Stromal cell of bone marrow (primary cell): ENCODE results near the gene DAB2IP.
"Not testable (repeated sequence)": the region's sequence is repeated elsewhere in the genome, so short reads cannot be mapped to it uniquely, and the experiment has no call there.

Experiments
- DNase-seq: peaks from one replicate; pipeline ENCODE4 v3.0.0-alpha.2; 2012; ENCODE audit warnings: low read depth

The DAB2IP gene

GRCh38 chr9:121776739-121777637, 125.6 kb downstream of the DAB2IP start:
- DNase-seq, result no peak

- no peak for DNase-seq
These were observed 127.1 kb downstream of the DAB2IP start for GRCh38 chr9:121778252-121779225.

- no peak for DNase-seq
These were observed 128.1 kb downstream of the DAB2IP start for GRCh38 chr9:121779381-121780117.

GRCh38 chr9:121780177-121781040, 129.0 kb downstream of the DAB2IP start:
- no peak for DNase-seq

GRCh38 chr9:121781145-121781548, 129.7 kb downstream of the DAB2IP start:
- DNase-seq, result no peak

GRCh38 chr9:121781701-121782464, 130.4 kb downstream of the DAB2IP start:
- DNase-seq, result no peak

- DNase-seq, result no peak
These were observed 131.2 kb downstream of the DAB2IP start for GRCh38 chr9:121782514-121783110.

GRCh38 chr9:121783111-121783510, 131.7 kb downstream of the DAB2IP start:
- DNase-seq, result no peak

GRCh38 chr9:121783521-121784507, 132.4 kb downstream of the DAB2IP start:
- DNase-seq, result no peak

- DNase-seq, result no peak
These were observed 133.4 kb downstream of the DAB2IP start for GRCh38 chr9:121784731-121785411.

- no peak for DNase-seq
These were observed 134.5 kb downstream of the DAB2IP start for GRCh38 chr9:121785673-121786542.

- no peak for DNase-seq
These were observed 135.1 kb downstream of the DAB2IP start for GRCh38 chr9:121786543-121786948.

- DNase-seq, result no peak
These were observed 135.6 kb downstream of the DAB2IP start for GRCh38 chr9:121786998-121787422.

GRCh38 chr9:121788686-121789366, 137.4 kb downstream of the DAB2IP start:
- DNase-seq, result no peak

GRCh38 chr9:121790841-121791240, 139.4 kb downstream of the DAB2IP start:
- no peak for DNase-seq

- not testable (repeated sequence) for DNase-seq
These were observed 141.0 kb downstream of the DAB2IP start for GRCh38 chr9:121792476-121792875.
